Activated T-helper 2 cell treated with anti-CD3 and anti-CD28 coated beads, Interferon-gamma antibody, Interleukin-2, Interleukin-4, amounts not matched to agents 10 μg/mL and 5 μg/mL and 100 μg/mL, durations not matched to agents 14 hours and 24 hours and 36 hours (primary cell): ENCODE results near the gene LPAR2. TPM values are rescaled to one million over a fixed set of nuclear protein-coding genes. Genes with fewer than 3 reads are reported as not detected.
A peak's percentile ranks its signal among the peaks of the same experiment; 100 is the strongest.

ENCODE experiments used
- DNase-seq: peaks from one replicate; pipeline ENCODE4 v3.0.0; 2021; ENCODE audit warnings: low spot score
- H3K27ac Mint-ChIP-seq: one replicate; pipeline ENCODE4 v1.8.0; 2021; ENCODE audit warnings: mixed read lengths
- H3K27me3 Mint-ChIP-seq: one replicate; pipeline ENCODE4 v1.8.0; 2021; ENCODE audit warnings: low read depth, mixed read lengths
- H3K36me3 Mint-ChIP-seq: one replicate; pipeline ENCODE4 v1.8.0; 2021; ENCODE audit warnings: low read depth, mixed read lengths
- H3K4me1 Mint-ChIP-seq: one replicate; pipeline ENCODE4 v1.8.0; 2021; ENCODE audit warnings: low read depth, mixed read lengths
- H3K4me3 Mint-ChIP-seq: one replicate; pipeline ENCODE4 v1.8.0; 2021; ENCODE audit warnings: low read depth, mild to moderate bottlenecking, moderate library complexity, mixed read lengths
- H3K9me3 Mint-ChIP-seq: one replicate; pipeline ENCODE4 v1.8.0; 2021; ENCODE audit warnings: mixed read lengths
- intact Hi-C: fragments of 100-400 bp; cut with micrococcal nuclease; formaldehyde crosslinking; loops from one replicate; pipeline ENCODE4 v1.15.1; 2023
- total RNA-seq: library from RNA; stranded (reverse); gene quantifications from 2 replicates; pipeline ENCODE4 v1.2.3, GENCODE V29; 2022

Gene LPAR2
- total RNA-seq, 1 donor from 2014 or later: 29.8 TPM

- intact Hi-C loops: no loop called here
- no peaks in the 10 kb centered on the region for H3K27me3 Mint-ChIP-seq
- no peak overlapping the region for H3K27ac Mint-ChIP-seq
- peaks cover 6% of the 10 kb centered on the region for H3K4me1 Mint-ChIP-seq
- no peak for DNase-seq
- no peaks in the 10 kb centered on the region for H3K9me3 Mint-ChIP-seq
- peaks cover 69% of the 10 kb centered on the region for H3K36me3 Mint-ChIP-seq
- no peak overlapping the region for H3K4me3 Mint-ChIP-seq
Measured at GRCh38 chr19:19634516-19635312, 6.7 kb upstream of the LPAR2 start.

- no peak overlapping the region for H3K4me3 Mint-ChIP-seq
- H3K36me3 Mint-ChIP-seq: peaks cover 70% of the 10 kb centered on the region
- H3K4me1 Mint-ChIP-seq: peaks cover 6% of the 10 kb centered on the region
- no peak for DNase-seq
- intact Hi-C loops: no loop called here
- no peaks in the 10 kb centered on the region for H3K9me3 Mint-ChIP-seq
- no peaks in the 10 kb centered on the region for H3K27me3 Mint-ChIP-seq
- no peak overlapping the region for H3K27ac Mint-ChIP-seq
Measured at GRCh38 chr19:19633711-19634515, 5.9 kb upstream of the LPAR2 start.

GRCh38 chr19:19632661-19633060 lies 4.6 kb upstream of the LPAR2 start:
- DNase-seq: no peak
- Mint-ChIP-seq H3K4me1 (peaks cover 9% of the 10 kb centered on the region), H3K27me3 (no peaks in the 10 kb centered on the region), H3K4me3 (no peak overlapping the region), H3K9me3 (no peaks in the 10 kb centered on the region), H3K36me3 (peaks cover 67% of the 10 kb centered on the region), H3K27ac (no peak overlapping the region)
- intact Hi-C loops: no loop called here

GRCh38 chr19:19631346-19631745 lies 3.3 kb upstream of the LPAR2 start:
- Mint-ChIP-seq H3K36me3 (peaks cover 64% of the 10 kb centered on the region), H3K27ac (no peak overlapping the region), H3K4me3 (no peak overlapping the region), H3K9me3 (no peaks in the 10 kb centered on the region), H3K4me1 (peaks cover 20% of the 10 kb centered on the region), H3K27me3 (no peaks in the 10 kb centered on the region)
- DNase-seq: no peak
- intact Hi-C loops: no loop called here

GRCh38 chr19:19630426-19630825 lies 2.4 kb upstream of the LPAR2 start:
- Mint-ChIP-seq H3K4me1 (peaks cover 22% of the 10 kb centered on the region), H3K4me3 (no peak overlapping the region), H3K9me3 (no peaks in the 10 kb centered on the region), H3K36me3 (peaks cover 63% of the 10 kb centered on the region), H3K27ac (peak overlapping the region; percentile 22), H3K27me3 (no peaks in the 10 kb centered on the region)
- intact Hi-C loops: no loop called here
- no peak for DNase-seq

GRCh38 chr19:19630062-19630414 lies 2.0 kb upstream of the LPAR2 start:
- intact Hi-C loops: no loop called here
- Mint-ChIP-seq H3K9me3 (no peaks in the 10 kb centered on the region), H3K4me3 (no peak overlapping the region), H3K36me3 (peaks cover 59% of the 10 kb centered on the region), H3K27ac (no peak overlapping the region), H3K27me3 (no peaks in the 10 kb centered on the region), H3K4me1 (peaks cover 21% of the 10 kb centered on the region)
- DNase-seq: no peak

- no peaks in the 10 kb centered on the region for H3K27me3 Mint-ChIP-seq
- intact Hi-C loops: loop anchor here (5.0 kb wide), 1 partner anchor 41 kb away; no protein-coding TSS in a partner anchor
Measured at GRCh38 chr19:19628501-19629134, 598 bp upstream of the LPAR2 start.

GRCh38 chr19:19626516-19627472 lies 1.2 kb downstream of the LPAR2 start:
- Mint-ChIP-seq H3K4me3 (peak overlapping the region; percentile 92), H3K4me1 (peaks cover 17% of the 10 kb centered on the region), H3K27ac (no peak overlapping the region), H3K9me3 (no peaks in the 10 kb centered on the region), H3K27me3 (no peaks in the 10 kb centered on the region), H3K36me3 (peaks cover 52% of the 10 kb centered on the region)
- DNase-seq: no peak
- intact Hi-C loops: loop anchor here (2.0 to 5.0 kb wide), 2 partner anchors 16 to 39 kb away; partner anchors contain the start of gene GMIP

More at GRCh38 chr19:19628501-19629134, 598 bp upstream of the LPAR2 start:
- Mint-ChIP-seq H3K4me1 (peaks cover 19% of the 10 kb centered on the region), H3K9me3 (no peaks in the 10 kb centered on the region), H3K36me3 (peaks cover 56% of the 10 kb centered on the region), H3K27ac (peak overlapping the region; percentile 60), H3K4me3 (peak overlapping the region; percentile 68)
- DNase-seq: no peak

- Mint-ChIP-seq H3K27ac (no peak overlapping the region), H3K36me3 (peaks cover 35% of the 10 kb centered on the region), H3K9me3 (no peaks in the 10 kb centered on the region), H3K4me3 (no peak overlapping the region), H3K27me3 (no peaks in the 10 kb centered on the region), H3K4me1 (peaks cover 20% of the 10 kb centered on the region)
- no peak for DNase-seq
- intact Hi-C loops: no loop called here
Measured at GRCh38 chr19:19624032-19624570, 3.9 kb downstream of the LPAR2 start.

- Mint-ChIP-seq H3K9me3 (no peaks in the 10 kb centered on the region), H3K4me3 (no peak overlapping the region), H3K36me3 (peaks cover 32% of the 10 kb centered on the region), H3K4me1 (peaks cover 23% of the 10 kb centered on the region), H3K27me3 (no peaks in the 10 kb centered on the region), H3K27ac (no peak overlapping the region)
- DNase-seq: no peak
- intact Hi-C loops: no loop called here
Measured at GRCh38 chr19:19623383-19623782, 4.6 kb downstream of the LPAR2 start.

GRCh38 chr19:19619849-19620210 lies 8.2 kb downstream of the LPAR2 start:
- no peak overlapping the region for H3K27ac Mint-ChIP-seq
- H3K4me1 Mint-ChIP-seq: peaks cover 29% of the 10 kb centered on the region
- no peaks in the 10 kb centered on the region for H3K27me3 Mint-ChIP-seq

More at GRCh38 chr19:19619849-19620210, 8.2 kb downstream of the LPAR2 start:
- Mint-ChIP-seq H3K9me3 (no peaks in the 10 kb centered on the region), H3K4me3 (no peak overlapping the region), H3K36me3 (peaks cover 35% of the 10 kb centered on the region)
- DNase-seq: no peak
- intact Hi-C loops: no loop called here
